HG02759 (cell line): ENCODE results near the gene TRMO.
A peak's percentile ranks its signal among the peaks of the same experiment; 100 is the strongest.

Source experiments
- ATAC-seq: cut with Tn5 transposase; IDR thresholded peaks from one replicate; pipeline ENCODE4 v1.9.1; 2021; ENCODE audit warnings: mild to moderate bottlenecking, moderate library complexity; ENCODE audit not compliant: unreplicated experiment

The TRMO gene

GRCh38 chr9:97940233-97940632 lies 17.9 kb upstream of the TRMO start:
- no peak for ATAC-seq

GRCh38 chr9:97938081-97938644 lies 15.9 kb upstream of the TRMO start, which contains the start of gene HEMGN:
HEMGN (minus strand) TSS chr9:97938172; CDS start chr9:97938136, 36 bp downstream.
- peak; percentile 70 for ATAC-seq

- no peak for ATAC-seq
Observed at GRCh38 chr9:97936998-97937397, 14.7 kb upstream of the TRMO start.

DNA sequence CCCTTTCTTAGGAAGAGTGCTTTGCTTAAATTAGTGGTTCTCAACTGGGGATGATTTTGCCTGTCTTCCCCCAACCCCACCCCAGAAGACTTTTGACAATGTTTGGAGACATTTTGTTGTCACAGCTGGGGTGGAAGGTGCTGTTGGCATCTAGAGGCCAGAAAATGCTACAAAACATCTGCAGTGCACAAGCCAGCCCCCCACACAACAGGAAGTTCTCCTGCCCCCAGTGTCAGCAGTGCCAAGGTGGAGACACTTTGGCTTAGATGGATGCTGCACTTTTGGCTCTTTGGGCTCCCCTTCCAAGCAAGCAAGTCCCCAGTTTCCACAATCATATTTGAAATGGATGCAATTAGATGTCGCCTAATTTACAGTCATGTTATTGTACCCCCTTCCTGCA lies 13.0 kb upstream of the TRMO start:
- no peak for ATAC-seq

DNA sequence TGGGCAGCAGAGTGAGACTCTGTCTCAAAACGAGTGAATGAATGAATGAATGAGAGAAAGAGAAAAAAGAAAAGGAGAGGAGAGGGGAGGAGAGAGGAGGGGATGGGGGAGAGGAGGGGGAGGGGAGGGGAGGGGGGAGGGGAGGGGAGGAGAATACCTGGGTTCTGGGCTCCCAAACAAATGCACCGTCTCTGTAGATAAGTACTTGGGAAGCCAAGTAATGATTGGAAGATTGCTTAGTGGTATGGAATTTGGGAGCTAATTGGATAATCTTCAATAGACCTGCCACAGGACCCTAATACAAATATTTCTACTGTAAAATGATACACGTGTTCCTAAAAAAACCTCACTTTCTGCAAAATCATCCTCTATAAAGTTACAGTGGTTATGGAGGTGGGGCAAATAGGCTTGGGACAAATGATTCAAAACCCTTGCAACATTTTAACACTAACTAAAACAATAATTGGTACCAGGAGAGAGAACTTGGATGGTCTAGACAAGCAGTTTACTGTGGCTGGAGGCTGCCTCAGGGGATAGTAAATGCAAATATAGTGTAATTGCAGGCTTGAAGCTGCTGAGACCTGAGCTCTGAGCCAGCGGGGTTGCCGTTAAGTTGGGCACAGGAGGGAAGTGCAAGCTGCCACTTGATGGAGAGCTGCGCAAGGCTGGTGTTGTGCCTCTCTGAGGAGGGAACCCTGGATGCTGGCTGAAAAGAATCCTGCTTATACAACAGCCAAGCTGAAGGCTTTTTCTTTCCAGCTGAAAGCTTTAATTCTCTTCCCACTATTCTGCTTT lies 12.2 kb upstream of the TRMO start:
- ATAC-seq, result no peak

DNA sequence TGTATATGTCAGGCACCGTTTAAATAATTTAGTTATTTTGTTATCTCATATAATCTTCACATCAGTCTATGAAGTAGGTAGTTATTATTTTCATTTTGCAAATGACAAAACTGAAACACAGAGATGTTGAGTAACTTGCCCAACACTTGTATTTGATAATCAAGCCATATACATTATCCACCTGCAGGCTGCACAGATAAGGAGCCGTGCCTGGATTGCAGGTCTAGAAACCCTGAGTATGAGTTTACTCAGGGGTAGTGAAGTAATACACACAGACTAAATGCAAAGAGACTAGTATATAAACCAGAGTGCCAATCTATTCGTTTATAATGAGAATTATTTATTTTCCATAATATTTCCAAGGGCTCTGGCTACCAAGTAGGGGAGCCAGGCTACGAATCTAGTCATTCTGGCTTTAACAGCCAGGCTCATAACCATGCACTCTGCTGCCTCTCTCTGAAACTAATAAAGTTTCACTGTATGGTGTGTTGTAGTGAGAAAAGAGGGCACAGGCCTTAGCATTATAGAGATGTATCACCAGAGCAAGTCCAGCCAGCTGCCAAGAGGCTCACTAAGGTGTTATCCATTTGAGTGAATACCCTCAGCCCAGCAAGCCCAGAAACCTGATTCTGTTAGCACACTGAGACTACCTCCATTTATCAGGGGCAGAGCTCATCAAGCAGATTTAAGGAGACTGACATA lies 11.1 kb upstream of the TRMO start:
- ATAC-seq, result no peak

- ATAC-seq, result no peak
Observed at GRCh38 chr9:97930972-97931371, 8.7 kb upstream of the TRMO start.

DNA sequence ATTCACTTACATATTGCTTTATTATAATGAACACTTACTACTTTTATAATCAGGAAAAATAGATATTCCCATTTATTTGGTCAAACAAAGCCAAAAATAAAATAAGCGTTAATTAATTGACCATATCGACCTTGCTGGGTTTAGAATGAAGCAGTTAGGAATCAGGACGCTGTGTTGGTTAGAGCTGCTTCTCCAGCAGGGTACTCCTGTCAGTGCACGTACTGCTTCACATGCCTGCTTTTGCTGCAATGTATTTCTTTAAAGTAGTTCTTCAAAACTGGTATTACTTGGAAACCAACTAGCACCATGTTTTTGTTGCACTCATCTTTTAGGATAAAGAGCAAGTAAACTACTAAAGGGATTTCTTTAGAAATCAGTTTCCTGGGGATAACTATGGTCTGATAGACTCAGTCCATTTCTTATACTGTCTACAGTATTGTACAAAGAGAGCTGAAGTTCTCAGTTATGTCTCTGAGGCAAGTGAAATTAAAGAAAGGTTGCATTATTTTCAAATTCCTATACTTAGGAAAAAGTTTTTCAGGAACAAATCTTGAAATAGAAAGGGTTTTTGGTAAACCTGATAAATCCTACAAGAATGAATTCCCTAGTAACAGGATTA lies 6.8 kb upstream of the TRMO start:
- ATAC-seq, result no peak

DNA sequence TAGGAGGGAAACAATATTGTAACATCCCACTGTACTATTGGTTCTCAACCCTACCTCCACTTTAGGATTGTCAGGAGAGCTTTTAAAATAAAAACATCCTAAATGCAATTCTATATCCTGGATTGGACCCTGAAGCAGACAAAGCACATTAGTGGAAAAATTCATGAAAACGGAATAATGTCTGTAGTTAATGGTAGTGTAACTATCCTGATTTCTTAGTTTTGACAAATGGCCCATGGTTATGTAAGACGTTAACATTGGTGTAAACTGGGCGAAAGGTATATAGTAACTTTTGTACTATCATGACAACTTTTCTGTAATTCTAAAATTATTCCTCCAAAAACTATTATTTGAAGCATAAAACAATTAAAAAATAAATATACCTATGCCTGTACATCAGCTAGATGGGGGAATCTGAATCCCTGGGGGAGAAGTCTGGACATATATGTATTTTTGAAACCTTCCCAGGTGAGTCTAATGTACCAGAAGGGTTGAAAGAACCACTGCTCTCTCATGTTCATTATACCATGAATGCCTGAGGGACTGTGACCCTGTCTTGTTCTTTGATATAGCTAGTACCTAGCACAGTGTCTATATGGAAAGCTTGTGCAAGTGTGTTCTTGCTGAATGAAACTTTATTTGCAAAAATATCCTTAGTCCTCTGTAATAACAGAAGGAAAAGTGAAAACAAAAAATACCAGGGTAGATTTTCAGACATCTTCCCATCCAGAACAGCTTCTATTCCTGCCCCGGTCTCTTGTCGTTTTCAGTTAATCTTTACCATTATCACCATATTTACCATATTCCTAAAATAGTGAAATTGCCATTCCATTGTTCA lies 3.4 kb upstream of the TRMO start:
- no peak for ATAC-seq

DNA sequence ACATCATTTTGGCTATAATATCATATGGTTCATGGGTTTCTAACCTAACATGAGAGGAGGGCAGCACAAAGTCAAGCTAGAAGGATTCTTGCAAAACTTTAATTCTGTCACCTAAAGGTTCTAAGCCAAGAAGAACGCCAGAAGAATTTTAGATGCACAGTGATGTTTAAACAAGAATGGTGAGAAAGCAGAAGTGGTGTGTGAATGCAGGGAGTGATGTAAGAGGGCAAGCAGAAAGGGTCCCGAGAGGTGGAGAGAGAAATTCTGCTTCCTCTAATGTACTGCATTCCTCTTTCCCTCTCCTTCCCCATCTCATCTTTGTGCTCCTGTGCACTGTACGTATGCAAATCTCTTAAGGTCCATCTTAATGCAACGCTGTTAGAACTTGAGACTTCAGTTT lies 2.1 kb upstream of the TRMO start:
- no peak for ATAC-seq

DNA sequence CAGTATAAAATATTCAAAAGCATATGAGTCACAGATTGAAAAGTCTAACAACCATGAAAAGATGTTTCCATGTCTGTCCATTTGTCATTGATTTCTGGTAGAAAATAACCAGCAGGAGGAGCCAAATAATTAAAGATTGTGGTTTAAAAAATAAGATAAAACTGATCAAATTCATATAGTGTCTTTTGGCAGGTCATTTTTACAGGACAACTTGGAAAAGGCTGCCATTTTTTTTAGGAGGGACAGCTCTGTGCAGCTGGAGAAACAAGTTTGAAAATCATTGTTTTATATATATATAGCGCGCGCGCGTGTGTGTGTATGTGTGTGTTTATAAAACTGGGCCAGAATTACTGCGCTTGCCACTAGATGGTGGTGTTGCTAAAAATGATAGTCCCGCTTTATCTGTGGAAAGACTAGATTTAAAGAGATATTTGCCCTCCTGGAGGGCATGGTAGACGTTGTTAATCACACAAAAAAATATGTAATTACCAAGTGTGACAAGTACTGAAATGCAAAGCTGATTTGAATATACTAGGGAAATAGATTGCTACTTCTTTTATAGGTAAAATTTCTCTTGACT lies 1.3 kb upstream of the TRMO start:
- peak; percentile 28 for ATAC-seq

- no peak for ATAC-seq
Observed at GRCh38 chr9:97919217-97919813, 3.0 kb downstream of the TRMO start.

GRCh38 chr9:97918611-97919010 lies 3.7 kb downstream of the TRMO start:
- no peak for ATAC-seq

DNA sequence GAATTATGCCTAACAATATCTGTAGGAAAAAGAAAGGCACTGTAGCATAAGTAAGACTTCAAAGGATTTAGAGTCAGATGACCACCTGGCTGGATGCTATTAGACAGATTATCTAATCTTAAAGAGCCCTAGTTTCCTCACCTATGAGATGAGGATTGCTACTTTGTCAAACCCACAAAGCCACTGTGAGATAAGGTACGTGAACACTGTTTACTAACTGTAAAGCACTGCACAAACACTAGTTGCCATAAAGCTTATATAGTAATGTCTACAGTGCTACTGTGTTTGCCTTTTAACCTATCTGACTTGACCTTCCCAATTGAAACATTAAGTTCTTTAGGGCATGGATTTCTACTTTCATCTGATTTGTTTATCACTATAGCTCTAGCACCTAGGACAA lies 10.3 kb downstream of the TRMO start:
- no peak for ATAC-seq

GRCh38 chr9:97911528-97911927 lies 10.8 kb downstream of the TRMO start:
- no peak for ATAC-seq

- ATAC-seq, result no peak
Observed at GRCh38 chr9:97910357-97910756, 11.9 kb downstream of the TRMO start.

DNA sequence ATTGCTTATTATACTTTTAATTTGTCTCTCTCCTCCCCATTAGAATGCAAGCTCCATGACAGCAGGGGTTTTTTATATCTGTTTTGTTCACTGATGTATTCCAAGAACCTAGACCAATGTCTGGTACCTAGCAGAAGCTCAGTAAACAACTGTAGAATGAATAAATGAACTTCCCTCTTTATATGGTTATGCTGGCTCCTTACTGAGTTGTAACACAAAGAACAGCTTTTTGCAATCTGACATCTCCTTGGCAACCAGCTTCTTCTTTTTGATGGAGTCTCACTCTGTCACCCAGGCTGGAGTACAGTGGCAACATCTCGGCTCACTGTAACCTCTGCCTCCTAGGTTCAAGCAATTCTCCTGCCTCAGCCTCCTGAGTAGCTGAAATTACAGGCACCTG lies 13.6 kb downstream of the TRMO start:
- ATAC-seq, result no peak

DNA sequence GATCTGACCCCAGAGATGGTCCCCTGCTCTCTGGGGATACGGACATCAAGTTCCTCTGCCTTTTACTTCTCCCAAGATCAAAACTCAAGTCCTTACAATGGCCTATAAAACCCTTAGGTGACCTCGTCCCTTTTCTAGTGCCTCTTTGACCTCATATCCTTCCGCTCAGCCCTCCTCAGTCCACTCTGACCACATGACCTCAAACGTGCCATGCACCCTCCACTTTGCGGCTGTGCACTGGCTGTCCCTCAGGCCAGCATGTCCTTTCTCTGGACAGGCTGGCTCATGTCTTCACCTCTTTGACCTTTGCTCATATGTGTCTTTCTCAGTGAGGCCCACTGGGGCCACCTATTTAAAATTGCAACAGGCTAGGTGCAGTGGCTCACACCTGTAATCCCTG lies 14.7 kb downstream of the TRMO start:
- ATAC-seq, result no peak

- ATAC-seq, result no peak
Observed at GRCh38 chr9:97907046-97907445, 15.3 kb downstream of the TRMO start.

- no peak for ATAC-seq
Observed at GRCh38 chr9:97906236-97906831, 16.0 kb downstream of the TRMO start.
